HT1080 (cell line): ENCODE results near the gene MRPL21. TPM values are rescaled to one million over a fixed set of nuclear protein-coding genes. Genes with fewer than 3 reads are reported as not detected.

ENCODE experiments used
- DNase-seq: peaks from one replicate; pipeline ENCODE4 v3.0.0-alpha.2; 2015; ENCODE audit warnings: low read depth
- total RNA-seq: library from RNA; depleted of rRNA; stranded (reverse); fragments of >200 nt; shearing (Covaris generic); gene quantifications from 2 replicates; pipeline ENCODE4 v1.2.3, GENCODE V29; 2014; rRNA removed

The MRPL21 gene
- total RNA-seq, 1 experiment from 2014 or later = 163 TPM

DNA sequence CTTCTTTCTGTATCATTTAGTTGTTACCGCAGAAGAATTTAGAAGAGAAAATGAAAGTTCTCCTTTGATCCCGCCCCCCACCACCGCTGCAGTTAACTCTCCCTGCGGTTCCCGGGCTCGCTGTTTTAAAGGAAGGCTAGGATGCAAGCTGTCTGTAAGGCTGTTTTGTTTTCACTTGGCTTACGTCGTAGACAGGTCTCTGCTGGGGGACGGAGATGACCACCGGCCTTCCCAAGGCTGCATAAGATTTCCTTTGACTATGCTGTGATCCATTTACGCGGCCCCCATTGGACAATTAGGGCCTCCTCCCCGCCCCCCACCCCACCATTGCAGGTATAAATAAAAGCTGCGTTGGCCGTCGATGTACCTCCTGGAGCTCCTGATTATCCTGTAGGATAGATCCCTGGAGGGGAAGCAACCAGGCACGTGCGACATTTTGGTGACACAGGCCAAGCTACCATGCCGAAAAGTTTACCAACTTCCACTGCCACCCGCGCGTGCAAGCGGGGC is 60.5 kb downstream of the MRPL21 start:
- DNase-seq = no peak

DNA sequence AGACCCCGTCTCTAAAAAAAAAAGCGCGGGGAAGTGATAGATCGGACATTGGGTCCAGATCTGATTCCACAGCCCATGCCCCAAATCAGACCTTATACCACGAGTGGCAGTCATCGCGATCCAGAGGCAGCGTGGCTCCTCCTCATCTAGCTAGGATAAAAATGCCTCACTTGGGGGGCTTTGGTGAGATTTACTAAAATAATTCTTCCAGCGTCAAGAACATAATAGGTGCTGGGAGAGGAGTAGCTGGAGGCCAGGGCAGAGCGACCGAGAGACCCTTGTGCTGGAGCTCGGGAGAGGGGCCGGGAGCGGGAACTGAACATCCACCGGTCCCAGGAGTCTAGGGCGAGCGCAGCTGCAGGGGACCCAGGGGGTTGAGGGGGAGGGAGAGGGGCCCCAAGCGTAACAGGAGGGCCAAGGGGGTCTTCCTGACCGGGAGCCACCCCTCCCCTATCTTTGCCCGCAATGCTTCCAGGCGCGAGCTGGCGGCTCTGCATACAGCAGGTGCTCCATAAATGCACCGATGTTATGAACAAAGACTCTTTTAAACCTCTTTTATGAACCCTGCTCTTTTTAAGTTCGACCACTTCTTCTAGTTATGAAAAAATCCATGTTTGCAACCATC is 61.1 kb downstream of the MRPL21 start:
- DNase-seq = no peak

GRCh38 chr11:68841718-68842426 is 61.8 kb downstream of the MRPL21 start, which contains the start of gene CPT1A:
Gene CPT1A, minus strand, starts transcription at chr11:68841916. Its CDS starts 26,442 bp downstream, at chr11:68815474.
- no peak for DNase-seq

Other genes starting within 250 kb of the MRPL21 start
- gene GAL, start 219.3 kb downstream of the MRPL21 start, total RNA-seq = not detected in 2 replicates
- 3.6 TPM in 1 of 2 replicates, not detected in the other for gene TESMIN, start 152.3 kb downstream of the MRPL21 start, total RNA-seq
- 0.37 and 0.39 TPM in 2 replicates for gene CPT1A, start 61.9 kb downstream of the MRPL21 start, total RNA-seq
- gene IGHMBP2, start 59 bp upstream of the MRPL21 start, total RNA-seq = 6.6 and 8.5 TPM in 2 replicates
- gene MRGPRD, start 77.2 kb upstream of the MRPL21 start, total RNA-seq = not detected in 2 replicates
- 0.03 TPM in 1 of 2 replicates, not detected in the other for gene MRGPRF, start 109.4 kb upstream of the MRPL21 start, total RNA-seq
- gene TPCN2, start 145.1 kb upstream of the MRPL21 start, total RNA-seq = 3.2 and 7.2 TPM in 2 replicates